GM15510 (cell line): ENCODE results near the gene ST6GALNAC1.

ENCODE experiments used
- POLR2A ChIP-seq: IDR thresholded peaks from 3 replicates; pipeline ENCODE4 v1.6.1; 2011; ENCODE audit warnings: borderline replicate concordance; ENCODE audit not compliant: insufficient read length; ENCODE audit errors: extremely low read depth

The ST6GALNAC1 gene

DNA sequence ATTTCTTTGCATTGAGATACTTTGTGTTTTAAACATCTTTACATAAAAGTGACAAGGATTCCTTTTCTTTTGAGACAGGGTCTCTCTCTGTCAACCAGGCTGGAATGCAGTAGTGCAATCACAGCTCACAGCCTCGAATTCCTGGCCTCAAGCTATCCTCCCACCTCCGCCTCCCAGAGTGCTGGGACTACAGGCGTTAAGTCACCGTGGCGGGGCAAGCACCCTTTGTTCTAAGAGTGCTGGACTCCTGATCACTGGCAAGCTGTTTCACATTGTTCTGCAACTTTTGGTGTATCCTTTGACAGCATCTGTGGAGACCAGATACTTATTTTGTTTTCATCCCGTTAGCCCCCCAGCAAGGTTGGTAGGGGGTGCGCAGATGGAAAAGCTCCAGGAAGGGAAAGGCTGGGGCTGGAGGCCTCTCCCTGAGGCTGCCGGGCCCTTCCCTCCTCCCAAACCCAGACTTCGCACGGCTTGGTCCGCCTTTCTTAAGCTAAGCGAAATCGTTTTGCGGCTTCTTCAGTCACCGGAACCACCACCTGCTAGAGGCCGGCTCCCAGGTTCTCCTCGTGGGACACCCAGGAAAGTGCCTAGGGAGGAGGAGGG, 59.0 kb downstream of the ST6GALNAC1 start:
- TF ChIP-seq POLR2A = no peak

DNA sequence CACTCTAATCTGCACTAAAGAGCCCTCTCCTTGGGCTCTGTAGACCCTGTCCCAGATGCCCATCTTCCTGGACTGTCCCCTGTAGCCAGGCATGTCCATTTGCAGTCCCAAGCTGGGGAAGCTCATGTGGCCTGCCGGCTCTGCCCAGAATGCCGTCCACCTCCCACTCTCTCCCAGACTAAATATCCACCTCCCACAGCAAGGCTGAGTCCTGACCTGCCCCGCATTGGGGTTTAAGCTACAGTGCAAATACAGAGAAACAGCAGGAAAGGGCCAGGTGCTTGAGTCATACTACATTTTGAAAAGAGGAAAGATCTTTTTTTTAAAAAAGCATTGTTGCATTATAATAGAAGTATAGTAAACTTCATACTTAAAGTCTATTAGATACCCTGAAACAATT, 60.9 kb downstream of the ST6GALNAC1 start:
- no peak for TF ChIP-seq POLR2A

DNA sequence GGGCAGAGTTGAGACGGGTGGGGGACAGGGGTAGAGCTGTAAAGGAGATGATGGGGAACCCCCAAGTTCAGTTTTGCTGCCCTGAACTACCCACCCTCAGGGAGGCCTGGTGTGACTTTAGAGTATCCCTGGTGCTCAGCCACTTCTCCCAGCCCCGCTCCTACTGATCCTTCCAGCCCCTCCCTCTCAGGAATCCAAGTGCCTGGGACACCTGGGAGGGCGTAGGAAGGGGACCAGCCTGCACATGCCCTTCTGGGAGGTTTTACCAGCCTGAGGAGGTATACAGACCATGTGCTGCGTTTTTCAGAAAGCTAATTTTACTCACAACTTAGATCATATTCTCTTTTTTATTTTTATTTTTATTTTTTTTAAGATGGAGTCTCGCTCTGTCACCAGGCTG, 62.0 kb downstream of the ST6GALNAC1 start:
- TF ChIP-seq POLR2A = no peak

DNA sequence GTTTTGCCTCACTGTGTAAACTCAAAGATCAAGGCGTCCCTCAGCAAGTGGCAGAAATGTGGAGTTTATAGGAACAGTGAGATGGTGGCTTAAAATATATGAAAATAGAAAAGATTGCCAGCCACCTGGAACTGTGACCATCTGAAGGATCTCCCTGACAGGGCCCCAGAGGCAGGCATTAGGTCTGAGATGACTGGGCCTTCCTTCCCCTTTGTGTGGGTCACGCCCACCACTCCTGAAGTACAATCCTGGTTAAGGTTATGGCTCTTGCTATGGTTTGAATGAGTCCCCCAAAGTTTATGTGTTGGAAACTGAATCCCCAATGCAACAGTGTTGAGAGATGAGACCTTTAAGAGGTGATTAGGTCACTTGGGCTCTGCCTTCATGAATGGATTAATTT, 64.3 kb downstream of the ST6GALNAC1 start:
- no peak for TF ChIP-seq POLR2A

DNA sequence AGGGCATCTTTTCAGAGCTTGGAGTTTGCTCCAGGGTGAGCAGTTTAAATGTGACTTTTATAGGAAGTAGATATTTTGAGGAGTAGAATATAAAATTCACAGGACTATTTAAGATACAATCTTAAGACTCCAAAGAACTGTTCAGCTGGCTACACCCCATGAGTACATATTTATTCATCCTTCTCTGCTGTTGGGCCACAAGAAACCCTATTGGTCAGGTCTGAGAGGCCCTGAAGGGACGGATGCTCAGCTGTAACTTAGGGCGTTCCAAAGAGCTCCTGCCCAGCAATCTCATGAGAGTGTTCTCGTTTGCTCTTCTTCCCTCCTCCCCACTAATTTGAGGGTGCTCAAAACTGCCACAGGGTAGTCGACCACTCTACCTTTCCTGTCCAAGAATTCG, 65.2 kb downstream of the ST6GALNAC1 start:
- no peak for TF ChIP-seq POLR2A

DNA sequence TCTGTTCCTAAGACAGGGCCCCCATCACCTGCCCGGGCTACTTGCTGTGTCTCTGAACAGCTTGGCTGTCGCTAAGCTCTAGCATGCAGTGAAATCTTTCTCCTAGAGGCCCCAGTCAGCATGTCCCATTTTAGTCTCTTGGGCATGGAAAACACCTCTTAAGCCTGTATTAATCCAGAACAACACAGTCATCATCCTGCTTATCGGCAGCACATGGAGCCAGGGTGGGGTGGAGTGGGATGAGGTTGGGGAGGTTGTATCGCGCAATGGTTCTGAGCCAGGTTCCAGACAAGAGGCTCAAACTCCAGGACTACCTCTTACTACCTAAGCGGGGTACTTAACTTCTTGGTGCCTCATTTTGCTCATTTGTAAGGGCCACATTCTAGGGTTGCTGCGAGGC, 65.7 kb downstream of the ST6GALNAC1 start:
- no peak for TF ChIP-seq POLR2A

DNA sequence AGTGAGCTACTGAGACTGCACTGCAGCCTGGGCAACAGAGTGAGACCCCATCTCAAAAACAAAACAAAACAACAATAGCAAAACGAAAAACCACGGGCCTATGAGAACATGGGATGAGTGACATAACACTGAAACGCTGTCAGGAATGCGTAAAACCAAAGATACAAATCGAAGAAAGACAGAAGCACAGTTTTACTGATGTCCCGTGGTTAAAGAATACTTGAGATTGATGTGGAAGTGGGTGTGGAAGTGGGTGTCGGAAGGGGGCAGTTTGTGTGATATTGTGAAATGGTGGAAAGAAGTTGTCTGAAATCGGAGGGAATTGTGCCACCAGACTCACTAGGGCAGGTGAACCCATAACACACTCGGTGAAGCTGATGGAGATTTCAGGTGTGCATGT, 67.4 kb downstream of the ST6GALNAC1 start:
- TF ChIP-seq POLR2A = no peak

DNA sequence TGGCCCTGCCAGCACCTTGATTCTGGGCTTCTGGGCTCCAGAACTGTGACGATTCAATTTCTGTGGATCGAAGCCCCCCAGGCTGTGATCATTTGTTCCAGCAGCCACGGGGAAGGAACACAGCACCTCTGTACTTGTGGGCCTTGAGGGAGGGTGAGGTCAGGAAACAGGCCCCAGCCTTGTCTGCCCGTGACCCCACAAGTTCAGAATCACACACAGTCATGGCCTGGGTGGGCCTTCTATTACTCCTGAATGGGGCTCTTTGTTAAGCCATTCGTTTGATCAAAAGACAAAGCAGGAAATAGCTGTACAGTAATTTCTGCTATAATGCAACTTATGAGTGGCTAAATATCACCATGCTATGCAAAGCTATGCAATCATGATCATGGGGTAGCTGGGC, 68.0 kb downstream of the ST6GALNAC1 start:
- TF ChIP-seq POLR2A = no peak
